Fibroblast of peridontal ligament (primary cell): ENCODE measurements around the gene L2HGDH.

Experiments used
- DNase-seq: peaks from one replicate; pipeline ENCODE4 v3.0.0-alpha.2; 2010; ENCODE audit errors: extremely low read depth

L2HGDH gene

DNA sequence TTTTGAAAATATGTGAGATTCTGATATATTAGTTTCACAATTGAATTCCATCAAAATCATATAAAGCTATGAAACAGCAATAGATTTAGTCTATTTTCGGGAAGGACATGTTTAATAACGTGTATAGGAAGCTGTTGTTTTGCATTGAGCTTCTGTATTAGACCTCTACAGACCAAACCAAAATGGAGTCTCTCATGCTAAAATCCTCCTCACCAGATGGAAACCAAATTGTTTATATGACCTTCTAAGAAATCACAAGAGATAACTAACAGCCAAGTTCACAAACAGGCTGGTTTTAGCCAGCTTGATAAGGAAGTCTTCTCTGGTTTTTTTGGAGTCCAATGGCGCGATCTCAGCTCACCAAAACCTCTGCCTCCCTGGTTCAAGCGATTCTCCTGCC lies 23.9 kb downstream of the L2HGDH start:
- no peak for DNase-seq

DNA sequence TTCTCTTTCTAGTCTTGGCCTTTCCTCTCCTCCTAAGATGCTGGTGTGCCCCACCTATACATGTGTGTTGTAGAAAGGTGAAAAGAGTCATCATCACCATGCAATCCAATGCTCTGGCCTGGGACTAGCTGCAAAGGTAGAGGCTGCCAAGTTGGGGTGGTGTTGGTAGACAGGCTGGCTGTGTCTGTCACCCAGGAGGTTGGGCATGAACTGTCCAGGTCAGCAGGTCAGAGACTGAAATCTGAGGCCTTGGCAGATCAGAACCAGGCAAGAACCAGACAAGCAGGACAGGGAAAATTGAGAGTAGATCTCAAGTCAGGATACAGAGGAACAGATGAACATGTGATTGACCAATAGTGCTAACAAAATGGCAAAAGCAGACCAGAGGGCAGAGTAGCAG lies 26.2 kb downstream of the L2HGDH start:
- no peak for DNase-seq

DNA sequence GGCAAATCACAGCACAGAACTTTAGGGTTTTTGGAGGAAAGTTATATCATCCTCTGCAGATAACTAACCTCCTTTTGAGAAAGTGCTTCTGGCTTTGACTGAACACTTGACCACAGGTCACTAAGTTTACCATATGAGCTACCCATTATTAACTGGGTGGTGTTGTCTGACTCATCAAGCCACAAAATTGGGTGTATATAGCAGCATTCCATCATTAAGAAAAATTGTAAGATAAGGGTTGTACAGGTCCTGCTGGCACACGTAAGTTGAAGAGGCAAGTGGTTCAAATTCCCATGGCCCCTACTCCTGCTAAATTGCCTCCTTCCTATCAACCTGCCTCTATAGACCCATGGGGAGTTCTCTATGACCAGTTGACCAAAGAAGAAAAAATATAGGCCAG lies 39.5 kb downstream of the L2HGDH start:
- DNase-seq, result no peak

DNA sequence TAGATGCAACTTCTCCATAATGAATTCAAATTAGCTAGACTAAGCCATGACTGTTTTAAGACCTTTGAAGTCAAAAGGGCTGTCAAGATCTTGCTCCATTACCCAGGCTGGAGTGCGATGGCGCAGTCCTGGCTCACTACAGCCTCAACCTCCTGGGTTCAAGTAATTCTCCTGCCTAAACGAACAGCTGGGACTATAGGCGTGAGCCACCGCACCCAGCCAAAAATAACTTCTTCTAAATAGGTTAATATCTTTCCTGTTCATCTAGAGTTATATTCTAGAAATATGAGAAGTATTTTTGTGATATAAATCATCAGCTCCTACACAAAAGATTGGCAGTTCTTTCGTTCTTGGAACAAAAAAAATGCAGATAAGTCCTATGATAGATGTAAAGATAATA lies 41.1 kb downstream of the L2HGDH start:
- no peak for DNase-seq

- DNase-seq, result no peak
These were observed 47.0 kb downstream of the L2HGDH start for GRCh38 chr14:50265029-50265428.

GRCh38 chr14:50263321-50263720 lies 48.7 kb downstream of the L2HGDH start:
- DNase-seq, result no peak

DNA sequence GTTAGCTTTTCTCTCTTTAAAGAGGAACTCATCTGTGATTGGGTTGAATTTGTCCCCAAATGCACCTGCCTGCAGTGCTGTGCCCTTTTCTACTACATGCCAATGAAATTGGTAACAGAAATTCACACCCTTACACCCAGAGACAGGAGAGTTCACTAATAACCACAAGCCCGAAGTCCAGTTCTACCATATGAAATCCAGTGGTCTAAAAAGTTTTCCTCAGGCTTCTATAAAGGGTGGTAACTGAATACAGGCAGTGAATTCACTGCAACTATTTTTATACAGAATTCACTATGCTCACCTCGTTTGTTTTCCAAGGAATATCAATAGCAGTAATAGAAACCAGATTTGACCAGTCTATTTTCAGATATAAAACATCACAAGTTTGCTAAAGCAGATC lies 49.2 kb downstream of the L2HGDH start:
- no peak for DNase-seq

DNA sequence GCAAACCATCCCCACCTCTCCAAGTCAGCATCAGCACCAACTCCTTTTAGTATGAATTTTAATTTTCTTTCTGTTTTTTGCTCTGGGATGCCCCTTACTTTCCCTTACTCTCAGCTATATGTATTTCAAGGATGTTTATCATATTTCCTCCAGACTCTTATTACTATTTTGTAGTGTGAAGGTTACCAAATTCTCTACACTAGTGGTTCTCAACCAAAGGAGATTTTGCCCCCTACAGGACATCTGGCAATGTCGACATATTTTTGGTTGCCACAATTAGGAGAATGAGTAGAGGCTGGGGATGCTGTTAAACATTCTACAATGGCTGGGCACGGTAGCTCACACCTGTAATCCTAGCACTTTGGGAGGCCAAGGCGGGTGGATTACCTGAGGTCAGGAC lies 51.5 kb downstream of the L2HGDH start:
- DNase-seq, result peak; percentile 67

- DNase-seq, result no peak
These were observed 52.0 kb downstream of the L2HGDH start for GRCh38 chr14:50260072-50260471.

- DNase-seq, result no peak
These were observed 54.3 kb downstream of the L2HGDH start for GRCh38 chr14:50257732-50258131.

DNA sequence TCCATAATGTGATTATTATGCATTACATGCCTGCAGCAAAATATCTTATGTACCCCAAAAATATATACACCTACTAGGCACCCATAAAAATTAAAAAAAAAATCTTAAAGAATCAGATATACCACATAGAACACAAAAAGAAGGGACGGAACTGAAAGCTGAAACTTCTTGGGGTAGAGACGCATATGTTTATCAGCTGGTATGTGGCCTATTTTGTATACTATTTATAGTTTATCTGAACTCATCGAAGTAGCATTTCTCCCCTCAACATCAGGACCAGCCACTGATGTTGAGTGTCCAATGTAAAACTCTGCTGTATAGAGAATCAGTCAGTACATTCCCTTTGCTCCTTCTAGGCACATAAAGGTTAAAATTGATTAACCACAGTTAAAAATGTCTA lies 57.8 kb downstream of the L2HGDH start:
- no peak for DNase-seq

GRCh38 chr14:50249136-50249775 lies 62.8 kb downstream of the L2HGDH start:
- DNase-seq, result no peak

- no peak for DNase-seq
These were observed 64.8 kb downstream of the L2HGDH start for GRCh38 chr14:50247245-50247644.

GRCh38 chr14:50242566-50243310 lies 69.3 kb downstream of the L2HGDH start:
- no peak for DNase-seq

DNA sequence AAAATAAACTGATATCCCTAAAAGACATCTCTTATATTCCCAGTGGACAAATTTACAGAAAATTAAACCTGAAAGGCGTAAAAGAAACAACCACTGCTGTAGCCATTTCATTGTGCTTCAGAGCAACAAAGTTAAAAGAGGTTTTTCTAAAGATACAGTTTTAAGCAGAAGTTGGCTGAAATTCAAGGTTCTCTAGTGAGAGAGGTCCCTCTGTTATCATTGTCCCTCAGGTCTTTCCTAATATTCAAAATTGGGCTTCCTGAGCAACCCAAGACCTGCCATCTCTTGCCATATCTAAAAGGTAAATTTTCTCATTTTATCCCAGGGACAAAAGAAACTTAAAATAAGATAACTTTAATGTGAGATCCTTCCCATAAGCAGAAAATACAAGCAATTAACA lies 69.9 kb downstream of the L2HGDH start:
- no peak for DNase-seq

DNA sequence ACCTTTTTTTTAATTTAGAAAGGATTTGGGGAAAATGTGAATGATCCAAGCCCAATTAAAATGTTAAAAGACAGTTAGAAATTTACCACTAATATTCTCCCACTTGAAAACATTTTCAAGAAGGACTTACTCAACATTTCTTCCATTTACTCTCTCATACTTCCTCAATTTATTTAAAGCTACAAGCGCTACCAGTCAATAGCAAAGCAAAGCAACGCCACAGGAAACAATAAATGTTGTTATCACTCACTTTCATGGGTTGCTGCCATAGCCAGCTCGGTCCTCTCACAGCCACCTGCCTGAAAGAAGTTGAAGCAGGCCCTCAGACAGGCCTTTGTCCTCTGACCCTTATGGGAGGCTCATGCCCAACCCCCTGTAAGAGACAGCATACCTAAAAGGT lies 74.6 kb downstream of the L2HGDH start:
- DNase-seq, result no peak

GRCh38 chr14:50233951-50234250 lies 78.1 kb downstream of the L2HGDH start:
- no peak for DNase-seq

GRCh38 chr14:50233166-50233950 lies 78.7 kb downstream of the L2HGDH start:
- peak; percentile 24 for DNase-seq

DNA sequence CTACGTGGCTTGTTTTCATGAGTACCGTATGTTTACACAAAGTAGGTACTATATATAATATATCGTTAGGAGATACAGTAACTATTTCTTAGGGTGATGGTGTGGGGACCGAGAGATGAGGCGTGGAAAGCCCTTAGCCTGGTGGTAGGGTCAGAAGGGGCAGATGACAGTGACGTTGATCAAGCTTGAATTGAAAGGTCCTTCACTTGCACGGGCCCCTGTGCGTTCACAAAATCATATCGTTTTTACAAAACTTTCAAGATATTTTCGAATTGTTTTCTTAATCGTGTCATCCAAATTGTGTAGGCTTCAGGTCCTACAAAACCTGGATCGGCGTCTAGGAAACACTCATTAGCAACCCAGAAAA lies 79.8 kb downstream of the L2HGDH start:
- DNase-seq, result no peak

- peak; percentile 73 for DNase-seq
These were observed 80.4 kb downstream of the L2HGDH start, which contains the start of gene SOS2 for GRCh38 chr14:50231475-50232275. TSS of gene SOS2 (minus strand) at chr14:50231578. CDS start at chr14:50231283, 295 bp downstream.

- peak; percentile 74 for DNase-seq
These were observed 81.1 kb downstream of the L2HGDH start for GRCh38 chr14:50230701-50231474.

DNA sequence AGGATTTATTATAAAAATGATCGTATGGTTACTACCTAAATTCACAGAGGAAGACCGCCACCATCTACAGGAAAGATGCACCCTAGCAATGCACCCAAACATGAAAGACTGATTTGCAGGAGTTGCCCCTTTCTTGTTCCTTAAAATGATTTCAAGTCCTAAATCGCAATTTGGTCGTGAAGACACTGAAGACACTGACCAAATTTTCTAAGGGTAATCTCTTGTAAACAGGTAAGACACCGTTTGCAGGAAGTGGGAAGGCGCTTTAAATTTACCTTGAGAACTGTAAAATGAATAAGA lies 81.7 kb downstream of the L2HGDH start:
- DNase-seq, result peak; percentile 10
